Brain microvascular endothelial cell (primary cell): ENCODE results near the gene C8A.

Source experiments
- DNase-seq: peaks from one replicate; pipeline ENCODE4 v3.0.0-alpha.2; 2020
- H3K27ac ChIP-seq: fragments of 250-450 bp; sonication (Bioruptor Pico); 2 replicates; pipeline ENCODE4 v1.5.1; 2020; ENCODE audit warnings: mild to moderate bottlenecking, moderate library complexity
- H3K27me3 ChIP-seq: fragments of 250-450 bp; sonication (Bioruptor Pico); replicated peaks from 2 replicates; pipeline ENCODE4 v1.5.1; 2020; ENCODE audit warnings: mild to moderate bottlenecking
- H3K36me3 ChIP-seq: fragments of 250-450 bp; sonication (Bioruptor Pico); replicated peaks from 2 replicates; pipeline ENCODE4 v1.5.1; 2020; ENCODE audit warnings: mild to moderate bottlenecking
- H3K4me3 ChIP-seq: 2 replicates; pipeline ENCODE4 v1.5.1; 2011; ENCODE audit warnings: low read depth, mild to moderate bottlenecking, control low read depth, low read length, moderate library complexity
- in situ Hi-C: cut with HindIII; loops from 2 replicates; pipeline ENCODE4 v1.10.0; 2017; ENCODE audit warnings: low sequenced_read_pairs, low pct_ligation_motif_present
- TF ChIP-seq, protein P1 (sequence below): IDR thresholded peaks from 2 replicates; pipeline ENCODE4 v1.5.1; 2011; ENCODE audit warnings: low read depth, mild to moderate bottlenecking, moderate library complexity, low read length, control low read depth, inconsistent platforms; ENCODE audit errors: missing control alignments

C8A gene

DNA sequence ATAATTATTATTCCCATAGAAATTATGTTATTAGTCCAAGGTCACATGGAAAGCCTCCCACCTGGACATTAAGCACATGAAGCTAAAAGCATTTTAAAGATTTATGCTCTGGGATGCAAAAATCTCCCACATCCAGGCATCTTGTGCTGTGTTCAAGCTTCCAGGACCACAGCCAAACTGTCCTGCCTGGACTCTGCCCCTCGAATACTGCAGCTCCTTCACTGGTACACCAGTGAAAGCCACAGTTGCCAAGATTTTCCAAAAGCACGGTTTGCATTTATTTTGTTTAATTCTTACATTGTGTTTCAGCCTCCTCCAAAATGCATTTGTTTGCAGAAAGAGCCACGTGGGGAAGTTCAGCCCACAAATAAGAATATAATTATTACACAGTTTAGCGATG is 72.6 kb downstream of the C8A start:
- H3K4me3 ChIP-seq = no peak overlapping the region
- in situ Hi-C loops = no loop called here

GRCh38 chr1:56927986-56928385 is 73.4 kb downstream of the C8A start:
- in situ Hi-C loops = no loop called here
- no peak overlapping the region for H3K27ac ChIP-seq
- TF ChIP-seq, protein P1, sequence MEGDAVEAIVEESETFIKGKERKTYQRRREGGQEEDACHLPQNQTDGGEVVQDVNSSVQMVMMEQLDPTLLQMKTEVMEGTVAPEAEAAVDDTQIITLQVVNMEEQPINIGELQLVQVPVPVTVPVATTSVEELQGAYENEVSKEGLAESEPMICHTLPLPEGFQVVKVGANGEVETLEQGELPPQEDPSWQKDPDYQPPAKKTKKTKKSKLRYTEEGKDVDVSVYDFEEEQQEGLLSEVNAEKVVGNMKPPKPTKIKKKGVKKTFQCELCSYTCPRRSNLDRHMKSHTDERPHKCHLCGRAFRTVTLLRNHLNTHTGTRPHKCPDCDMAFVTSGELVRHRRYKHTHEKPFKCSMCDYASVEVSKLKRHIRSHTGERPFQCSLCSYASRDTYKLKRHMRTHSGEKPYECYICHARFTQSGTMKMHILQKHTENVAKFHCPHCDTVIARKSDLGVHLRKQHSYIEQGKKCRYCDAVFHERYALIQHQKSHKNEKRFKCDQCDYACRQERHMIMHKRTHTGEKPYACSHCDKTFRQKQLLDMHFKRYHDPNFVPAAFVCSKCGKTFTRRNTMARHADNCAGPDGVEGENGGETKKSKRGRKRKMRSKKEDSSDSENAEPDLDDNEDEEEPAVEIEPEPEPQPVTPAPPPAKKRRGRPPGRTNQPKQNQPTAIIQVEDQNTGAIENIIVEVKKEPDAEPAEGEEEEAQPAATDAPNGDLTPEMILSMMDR = no peak
- DNase-seq = no peak
- H3K36me3 ChIP-seq = no peaks in the 10 kb centered on the region
- H3K4me3 ChIP-seq = no peak overlapping the region
- no peaks in the 10 kb centered on the region for H3K27me3 ChIP-seq

More for the DNA sequence above, 72.6 kb downstream of the C8A start:
- TF ChIP-seq, protein P1 = no peak
- H3K27ac ChIP-seq = no peak overlapping the region
- no peaks in the 10 kb centered on the region for H3K36me3 ChIP-seq
- DNase-seq = no peak
- no peaks in the 10 kb centered on the region for H3K27me3 ChIP-seq

DNA sequence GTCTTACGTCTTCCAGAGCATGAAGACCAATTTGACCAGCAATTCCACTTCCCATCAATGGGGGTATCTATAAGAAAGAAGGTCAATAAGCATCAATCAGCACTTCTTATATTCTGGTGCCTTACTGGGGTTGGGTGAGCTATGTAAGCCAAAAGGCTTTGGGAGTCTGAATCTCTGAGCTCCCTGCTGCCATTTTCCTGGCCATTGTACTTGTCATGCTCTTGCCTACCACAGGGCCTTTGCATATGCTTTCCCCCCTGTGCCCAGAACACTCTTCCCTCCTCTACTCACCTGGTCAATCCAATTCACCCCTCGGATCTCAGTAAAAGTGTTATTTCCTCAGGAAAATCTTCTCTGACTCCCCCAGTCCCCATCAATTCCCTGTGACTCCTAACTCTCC is 74.9 kb downstream of the C8A start:
- TF ChIP-seq, protein P1 = no peak
- Histone ChIP-seq H3K4me3 (no peak overlapping the region), H3K27ac (no peak overlapping the region), H3K36me3 (no peaks in the 10 kb centered on the region), H3K27me3 (no peaks in the 10 kb centered on the region)
- no peak for DNase-seq
- in situ Hi-C loops = no loop called here

DNA sequence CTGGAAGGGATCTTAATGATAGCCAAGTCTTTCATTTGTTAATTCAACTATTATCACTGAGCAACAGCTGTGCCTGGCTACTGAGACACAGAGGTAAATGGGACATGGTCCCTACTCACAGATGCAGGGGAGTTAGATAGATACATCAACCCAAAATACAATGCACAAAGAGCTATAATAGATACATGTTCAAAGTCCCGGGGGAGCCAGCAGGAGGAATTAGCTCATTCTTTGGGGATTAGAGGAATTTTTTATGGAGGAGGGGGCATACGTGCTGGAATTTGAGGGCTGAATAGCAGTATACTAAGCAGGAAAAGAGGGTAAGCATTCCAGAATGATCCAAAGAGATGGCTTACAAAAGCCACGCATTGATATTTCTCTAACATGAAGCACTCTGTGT is 76.6 kb downstream of the C8A start:
- no peak for DNase-seq
- in situ Hi-C loops = no loop called here
- Histone ChIP-seq H3K36me3 (no peaks in the 10 kb centered on the region), H3K4me3 (no peak overlapping the region), H3K27ac (no peak overlapping the region), H3K27me3 (no peaks in the 10 kb centered on the region)
- TF ChIP-seq, protein P1 = no peak

- no peak for DNase-seq
- TF ChIP-seq, protein P1 = no peak
- in situ Hi-C loops = no loop called here
- Histone ChIP-seq H3K4me3 (no peak overlapping the region), H3K27me3 (no peaks in the 10 kb centered on the region), H3K27ac (no peak overlapping the region), H3K36me3 (no peaks in the 10 kb centered on the region)
Observed at GRCh38 chr1:56931686-56932085, 77.1 kb downstream of the C8A start.

- H3K27me3 ChIP-seq = no peaks in the 10 kb centered on the region
- no peak overlapping the region for H3K4me3 ChIP-seq
- no peak for DNase-seq
- in situ Hi-C loops = no loop called here
- no peak overlapping the region for H3K27ac ChIP-seq
- TF ChIP-seq, protein P1 = no peak
- H3K36me3 ChIP-seq = no peaks in the 10 kb centered on the region
Observed at GRCh38 chr1:56933161-56933560, 78.6 kb downstream of the C8A start.
